Measurements from ENCODE around the gene MAPK4. TPM values are rescaled to one million over a fixed set of nuclear protein-coding genes. Genes with fewer than 3 reads are reported as not detected.

MAPK4 gene
- total RNA-seq, 1 donor from 2014 or later: 0.21 TPM

DNA sequence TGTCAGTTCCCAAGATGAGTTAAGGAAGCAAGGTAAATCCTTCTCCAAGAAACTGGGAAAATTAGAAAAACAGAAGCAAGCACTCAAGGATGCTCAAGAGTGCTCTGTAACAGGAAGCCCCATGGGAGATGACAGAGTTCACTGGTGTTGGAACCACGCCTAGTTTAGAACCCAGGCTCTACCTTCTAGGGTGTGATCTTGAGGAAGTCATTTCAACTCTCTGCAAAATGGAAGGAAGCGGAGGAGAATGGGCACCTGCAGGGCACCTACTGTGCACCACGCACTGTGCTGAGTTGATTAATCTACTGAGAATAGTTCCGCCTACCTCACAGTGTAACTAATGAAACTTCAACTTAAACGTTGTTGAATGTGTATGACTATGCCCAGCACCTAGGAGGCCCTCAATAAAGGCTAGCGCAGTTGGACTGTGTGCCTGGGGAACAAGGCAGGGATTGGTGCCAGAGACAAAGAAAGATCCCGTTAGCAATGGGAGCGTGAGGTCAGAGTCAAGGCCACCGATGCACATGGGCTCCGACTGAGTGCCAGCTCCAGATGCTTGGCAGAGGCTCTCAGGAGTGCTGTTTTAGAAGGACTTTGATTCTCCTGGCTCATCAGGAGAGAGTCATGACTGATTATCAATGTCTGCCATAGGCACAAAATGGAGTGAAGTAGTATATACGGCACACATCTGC lies 93.7 kb downstream of the MAPK4 start:
- H3K36me3 Mint-ChIP-seq (ENCODE audit: low read depth, unreplicated experiment): no peaks in the 10 kb centered on the region
- DNase-seq (ENCODE audit: low spot score): no peak
- peaks cover 5% of the 10 kb centered on the region for H3K27me3 Mint-ChIP-seq (ENCODE audit: unreplicated experiment)
- no peaks in the 10 kb centered on the region for H3K4me1 Mint-ChIP-seq (ENCODE audit: unreplicated experiment)
- H3K4me3 Mint-ChIP-seq (ENCODE audit: unreplicated experiment): no peak overlapping the region
- TF ChIP-seq CTCF (IDR thresholded peaks at IDR 0.05; ENCODE audit: unreplicated experiment): no peak
- H3K27ac Mint-ChIP-seq (ENCODE audit: unreplicated experiment): no peak overlapping the region
- no peaks in the 10 kb centered on the region for H3K9me3 Mint-ChIP-seq (ENCODE audit: unreplicated experiment)

- no peak for DNase-seq (ENCODE audit: low spot score)
- peaks cover 5% of the 10 kb centered on the region for H3K27me3 Mint-ChIP-seq (ENCODE audit: unreplicated experiment)
- no peaks in the 10 kb centered on the region for H3K36me3 Mint-ChIP-seq (ENCODE audit: low read depth, unreplicated experiment)
- H3K9me3 Mint-ChIP-seq (ENCODE audit: unreplicated experiment): no peaks in the 10 kb centered on the region
- H3K4me3 Mint-ChIP-seq (ENCODE audit: unreplicated experiment): no peak overlapping the region
- no peaks in the 10 kb centered on the region for H3K4me1 Mint-ChIP-seq (ENCODE audit: unreplicated experiment)
- H3K27ac Mint-ChIP-seq (ENCODE audit: unreplicated experiment): no peak overlapping the region
- no peak for TF ChIP-seq CTCF (IDR thresholded peaks at IDR 0.05; ENCODE audit: unreplicated experiment)
Observed at GRCh38 chr18:50654211-50654610, 94.3 kb downstream of the MAPK4 start.

DNA sequence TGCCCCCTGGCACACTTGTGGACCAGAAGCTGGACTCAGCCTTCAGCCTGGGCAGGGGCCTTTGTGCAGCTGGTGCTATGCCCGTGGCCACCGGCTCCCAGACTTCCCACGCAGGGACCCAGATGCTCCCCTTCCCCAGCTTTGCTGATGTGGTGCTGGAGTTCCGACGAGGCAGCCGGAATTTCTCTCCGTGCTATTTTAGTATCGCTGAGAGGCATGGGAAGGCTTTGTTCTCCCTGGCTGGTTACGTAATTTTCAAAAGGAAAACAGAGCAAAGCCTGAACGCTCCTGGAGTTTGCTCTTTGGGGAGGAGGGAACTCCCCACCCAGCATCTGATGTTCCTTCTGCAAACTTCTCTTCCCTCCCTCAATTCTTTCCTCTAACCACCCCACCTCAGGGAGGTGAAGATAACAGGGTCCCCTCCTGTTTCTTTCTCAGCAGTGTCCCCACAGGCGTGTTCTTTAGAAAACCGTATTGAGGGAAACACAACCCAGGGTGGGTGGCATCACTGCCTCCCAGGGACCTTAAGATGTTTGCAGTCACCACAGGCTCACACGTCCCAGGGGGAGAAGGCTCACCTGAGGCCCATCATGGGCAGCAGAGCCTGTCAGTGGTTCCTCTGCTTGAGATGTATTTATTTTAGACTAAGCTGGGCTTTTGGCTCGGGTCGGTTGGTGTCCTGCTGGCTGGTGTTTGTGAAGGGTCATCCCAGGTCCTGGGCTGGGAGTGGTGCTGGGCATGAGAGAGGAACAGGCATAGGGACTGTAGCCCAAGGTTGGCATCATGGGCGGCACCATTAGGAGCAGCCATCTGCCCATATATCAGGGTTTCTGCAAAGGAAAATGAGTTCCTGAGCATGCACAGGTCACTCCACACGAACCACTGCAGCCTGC lies 95.0 kb downstream of the MAPK4 start:
- no peaks in the 10 kb centered on the region for H3K4me1 Mint-ChIP-seq (ENCODE audit: unreplicated experiment)
- H3K27me3 Mint-ChIP-seq (ENCODE audit: unreplicated experiment): peaks cover 5% of the 10 kb centered on the region
- no peak for DNase-seq (ENCODE audit: low spot score)
- TF ChIP-seq CTCF (IDR thresholded peaks at IDR 0.05; ENCODE audit: unreplicated experiment): no peak
- no peaks in the 10 kb centered on the region for H3K9me3 Mint-ChIP-seq (ENCODE audit: unreplicated experiment)
- no peak overlapping the region for H3K4me3 Mint-ChIP-seq (ENCODE audit: unreplicated experiment)
- H3K27ac Mint-ChIP-seq (ENCODE audit: unreplicated experiment): no peak overlapping the region
- H3K36me3 Mint-ChIP-seq (ENCODE audit: low read depth, unreplicated experiment): no peaks in the 10 kb centered on the region

DNA sequence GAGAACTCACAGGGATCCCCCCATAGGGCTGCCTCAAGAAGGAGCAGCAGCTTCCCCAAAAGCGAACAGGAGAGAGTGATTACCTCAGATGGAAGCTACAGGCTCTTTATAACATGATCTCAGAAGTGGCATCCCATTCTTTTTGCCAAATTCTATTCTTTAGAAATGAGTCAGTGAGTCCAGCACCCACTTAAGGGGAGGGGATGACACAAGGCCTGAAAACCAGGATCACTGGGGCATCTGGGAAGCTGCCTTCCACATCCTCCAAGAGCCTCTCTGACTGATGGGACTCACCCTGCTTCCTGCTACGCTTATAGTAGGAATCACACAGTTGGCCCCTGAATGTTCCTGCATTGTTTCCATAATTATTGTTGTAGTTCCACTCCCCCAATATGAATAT lies 96.5 kb downstream of the MAPK4 start:
- no peak for DNase-seq (ENCODE audit: low spot score)
- no peak for TF ChIP-seq CTCF (IDR thresholded peaks at IDR 0.05; ENCODE audit: unreplicated experiment)
- H3K4me1 Mint-ChIP-seq (ENCODE audit: unreplicated experiment): no peaks in the 10 kb centered on the region
- no peak overlapping the region for H3K27ac Mint-ChIP-seq (ENCODE audit: unreplicated experiment)
- H3K9me3 Mint-ChIP-seq (ENCODE audit: unreplicated experiment): no peaks in the 10 kb centered on the region
- no peaks in the 10 kb centered on the region for H3K36me3 Mint-ChIP-seq (ENCODE audit: low read depth, unreplicated experiment)
- H3K27me3 Mint-ChIP-seq (ENCODE audit: unreplicated experiment): peaks cover 4% of the 10 kb centered on the region
- no peak overlapping the region for H3K4me3 Mint-ChIP-seq (ENCODE audit: unreplicated experiment)

Data from endothelial cell (in vitro differentiated cells).